Measurements from ENCODE around the gene SERP1.

Gene SERP1

GRCh38 chr3:150546226-150547044 is at the start of gene SERP1, which contains the start of gene EIF2A:
SERP1 (minus strand) TSS chr3:150546496; CDS start chr3:150546135, 361 bp downstream.
EIF2A (plus strand) TSS chr3:150546787; CDS start chr3:150546803, 16 bp downstream.
- peak; percentile 99 to 100 for DNase-seq

- peak in 1 of 2 donors; percentile 6 for DNase-seq
These were observed 47.9 kb upstream of the SERP1 start for GRCh38 chr3:150594150-150594549.

GRCh38 chr3:150589759-150590158 is 43.5 kb upstream of the SERP1 start:
- no peak for DNase-seq

GRCh38 chr3:150588027-150588830 is 41.9 kb upstream of the SERP1 start:
- no peak for DNase-seq

GRCh38 chr3:150583028-150583427 is 36.7 kb upstream of the SERP1 start:
- no peak for DNase-seq

GRCh38 chr3:150582620-150583019 is 36.3 kb upstream of the SERP1 start:
- no peak for DNase-seq

GRCh38 chr3:150581174-150581573 is 34.9 kb upstream of the SERP1 start:
- no peak for DNase-seq

- no peak for DNase-seq
These were observed 31.6 kb upstream of the SERP1 start for GRCh38 chr3:150577855-150578254.

- DNase-seq, result no peak
These were observed 21.0 kb upstream of the SERP1 start for GRCh38 chr3:150567328-150567727.

GRCh38 chr3:150564243-150564642 is 17.9 kb upstream of the SERP1 start:
- no peak for DNase-seq

- DNase-seq, result no peak
These were observed 11.4 kb upstream of the SERP1 start for GRCh38 chr3:150557725-150558124.

GRCh38 chr3:150556792-150557191 is 10.5 kb upstream of the SERP1 start:
- no peak for DNase-seq

- DNase-seq, result no peak
These were observed 9.7 kb upstream of the SERP1 start for GRCh38 chr3:150555859-150556436.

GRCh38 chr3:150547045-150547741 is 897 bp upstream of the SERP1 start:
- peak; percentile 34 to 59 for DNase-seq

GRCh38 chr3:150545419-150546225 is 674 bp downstream of the SERP1 start:
- DNase-seq, result peak in 1 of 2 donors; percentile 14

GRCh38 chr3:150544726-150545125 is 1.6 kb downstream of the SERP1 start:
- no peak for DNase-seq

GRCh38 chr3:150544041-150544440 is 2.3 kb downstream of the SERP1 start:
- no peak for DNase-seq

- DNase-seq, result no peak
These were observed 2.8 kb downstream of the SERP1 start for GRCh38 chr3:150543531-150543930.

GRCh38 chr3:150543128-150543527 is 3.2 kb downstream of the SERP1 start:
- no peak for DNase-seq

- DNase-seq, result peak; percentile 49 to 54
These were observed 5.3 kb downstream of the SERP1 start for GRCh38 chr3:150540991-150541390.

- DNase-seq, result no peak
These were observed 6.0 kb downstream of the SERP1 start for GRCh38 chr3:150540297-150540696.
